DOHH2 (cell line): ENCODE data around the gene CISD3.

ENCODE experiments used
- EZH2phosphoT487 ChIP-seq: fragments of 200-600 bp; sonication (generic); IDR thresholded peaks from 2 replicates; pipeline ENCODE4 v1.6.1; 2017; ENCODE audit warnings: borderline replicate concordance, mild to moderate bottlenecking, antibody characterized with exemption, low read length, moderate library complexity, mixed read lengths
- TF ChIP-seq, protein P1 (sequence below): fragments of 200-600 bp; sonication (generic); IDR thresholded peaks from one replicate; pipeline ENCODE4 v1.5.1; 2014; ENCODE audit warnings: antibody characterized with exemption, mild to moderate bottlenecking, low read depth, low read length; ENCODE audit not compliant: poor library complexity, severe bottlenecking

DNA sequence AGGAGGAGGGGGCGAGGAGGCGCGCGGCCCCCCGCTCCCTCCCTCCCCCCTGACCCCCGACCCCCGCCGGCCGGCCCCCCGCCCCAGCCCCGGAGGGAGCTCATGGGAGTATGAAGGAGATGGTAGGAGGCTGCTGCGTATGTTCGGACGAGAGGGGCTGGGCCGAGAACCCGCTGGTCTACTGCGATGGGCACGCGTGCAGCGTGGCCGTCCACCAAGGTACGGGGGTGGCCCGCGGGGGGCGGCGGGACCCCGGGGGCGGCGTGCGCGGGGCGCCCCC lies 24.7 kb upstream of the CISD3 start:
- TF ChIP-seq, protein P1, sequence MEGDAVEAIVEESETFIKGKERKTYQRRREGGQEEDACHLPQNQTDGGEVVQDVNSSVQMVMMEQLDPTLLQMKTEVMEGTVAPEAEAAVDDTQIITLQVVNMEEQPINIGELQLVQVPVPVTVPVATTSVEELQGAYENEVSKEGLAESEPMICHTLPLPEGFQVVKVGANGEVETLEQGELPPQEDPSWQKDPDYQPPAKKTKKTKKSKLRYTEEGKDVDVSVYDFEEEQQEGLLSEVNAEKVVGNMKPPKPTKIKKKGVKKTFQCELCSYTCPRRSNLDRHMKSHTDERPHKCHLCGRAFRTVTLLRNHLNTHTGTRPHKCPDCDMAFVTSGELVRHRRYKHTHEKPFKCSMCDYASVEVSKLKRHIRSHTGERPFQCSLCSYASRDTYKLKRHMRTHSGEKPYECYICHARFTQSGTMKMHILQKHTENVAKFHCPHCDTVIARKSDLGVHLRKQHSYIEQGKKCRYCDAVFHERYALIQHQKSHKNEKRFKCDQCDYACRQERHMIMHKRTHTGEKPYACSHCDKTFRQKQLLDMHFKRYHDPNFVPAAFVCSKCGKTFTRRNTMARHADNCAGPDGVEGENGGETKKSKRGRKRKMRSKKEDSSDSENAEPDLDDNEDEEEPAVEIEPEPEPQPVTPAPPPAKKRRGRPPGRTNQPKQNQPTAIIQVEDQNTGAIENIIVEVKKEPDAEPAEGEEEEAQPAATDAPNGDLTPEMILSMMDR: no peak
- TF ChIP-seq EZH2phosphoT487: no peak
